GM06990 (cell line): Measurements from ENCODE around the gene ENTREP3.

Experiments used
- DNase-seq: peaks from one replicate; pipeline ENCODE4 v3.0.0-alpha.2; 2011; ENCODE audit not compliant: insufficient read length; ENCODE audit errors: extremely low read depth
- H3K27me3 ChIP-seq: replicated peaks from 2 replicates; pipeline ENCODE4 v1.6.0; 2011; ENCODE audit warnings: low read length; ENCODE audit not compliant: control insufficient read depth, insufficient read depth
- H3K36me3 ChIP-seq: 2 replicates; pipeline ENCODE4 v1.5.1; 2011; ENCODE audit warnings: low read length; ENCODE audit not compliant: control insufficient read depth, insufficient read depth
- H3K4me3 ChIP-seq: replicated peaks from 2 replicates; pipeline ENCODE4 v1.5.1; 2011; ENCODE audit warnings: low read depth, mild to moderate bottlenecking, control low read depth, low read length
- TF ChIP-seq, protein P1 (sequence below): IDR thresholded peaks from 2 replicates; pipeline ENCODE4 v1.5.1; 2011; ENCODE audit warnings: low read length, control low read depth, mild to moderate bottlenecking, inconsistent platforms; ENCODE audit not compliant: insufficient read depth, poor library complexity, severe bottlenecking

The ENTREP3 gene

GRCh38 chr1:155297384-155297783 is 42.1 kb upstream of the ENTREP3 start:
- Histone ChIP-seq H3K4me3 (no peak overlapping the region), H3K27me3 (no peaks in the 10 kb centered on the region), H3K36me3 (no peaks in the 10 kb centered on the region)
- TF ChIP-seq, protein P1, sequence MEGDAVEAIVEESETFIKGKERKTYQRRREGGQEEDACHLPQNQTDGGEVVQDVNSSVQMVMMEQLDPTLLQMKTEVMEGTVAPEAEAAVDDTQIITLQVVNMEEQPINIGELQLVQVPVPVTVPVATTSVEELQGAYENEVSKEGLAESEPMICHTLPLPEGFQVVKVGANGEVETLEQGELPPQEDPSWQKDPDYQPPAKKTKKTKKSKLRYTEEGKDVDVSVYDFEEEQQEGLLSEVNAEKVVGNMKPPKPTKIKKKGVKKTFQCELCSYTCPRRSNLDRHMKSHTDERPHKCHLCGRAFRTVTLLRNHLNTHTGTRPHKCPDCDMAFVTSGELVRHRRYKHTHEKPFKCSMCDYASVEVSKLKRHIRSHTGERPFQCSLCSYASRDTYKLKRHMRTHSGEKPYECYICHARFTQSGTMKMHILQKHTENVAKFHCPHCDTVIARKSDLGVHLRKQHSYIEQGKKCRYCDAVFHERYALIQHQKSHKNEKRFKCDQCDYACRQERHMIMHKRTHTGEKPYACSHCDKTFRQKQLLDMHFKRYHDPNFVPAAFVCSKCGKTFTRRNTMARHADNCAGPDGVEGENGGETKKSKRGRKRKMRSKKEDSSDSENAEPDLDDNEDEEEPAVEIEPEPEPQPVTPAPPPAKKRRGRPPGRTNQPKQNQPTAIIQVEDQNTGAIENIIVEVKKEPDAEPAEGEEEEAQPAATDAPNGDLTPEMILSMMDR = no peak
- DNase-seq = no peak

DNA sequence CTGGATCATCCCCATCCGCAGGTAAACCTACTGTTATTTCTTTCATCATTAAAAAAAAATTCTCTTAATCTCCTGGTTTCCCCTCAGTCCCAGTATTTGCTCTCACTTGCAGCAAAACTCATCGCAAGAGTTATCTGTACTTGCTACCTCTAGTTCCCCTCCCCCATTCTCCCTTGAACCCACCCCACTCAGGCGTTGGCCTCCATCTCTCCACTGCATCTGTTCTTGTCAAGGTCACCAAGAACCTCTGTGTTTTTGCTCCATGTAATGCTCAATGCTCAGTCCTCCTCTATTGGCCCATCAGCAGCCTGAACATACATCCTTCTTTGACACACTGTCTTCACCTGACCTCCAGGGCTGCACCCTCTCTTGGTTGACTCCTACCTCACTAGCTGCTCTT is 41.4 kb upstream of the ENTREP3 start:
- DNase-seq = no peak
- TF ChIP-seq, protein P1 = no peak
- H3K27me3 ChIP-seq = no peaks in the 10 kb centered on the region
- H3K36me3 ChIP-seq = no peaks in the 10 kb centered on the region
- H3K4me3 ChIP-seq = no peak overlapping the region

GRCh38 chr1:155295942-155296267 is 40.6 kb upstream of the ENTREP3 start:
- no peak for DNase-seq
- H3K36me3 ChIP-seq = no peaks in the 10 kb centered on the region
- H3K27me3 ChIP-seq = no peaks in the 10 kb centered on the region
- H3K4me3 ChIP-seq = no peak overlapping the region
- TF ChIP-seq, protein P1 = no peak

DNA sequence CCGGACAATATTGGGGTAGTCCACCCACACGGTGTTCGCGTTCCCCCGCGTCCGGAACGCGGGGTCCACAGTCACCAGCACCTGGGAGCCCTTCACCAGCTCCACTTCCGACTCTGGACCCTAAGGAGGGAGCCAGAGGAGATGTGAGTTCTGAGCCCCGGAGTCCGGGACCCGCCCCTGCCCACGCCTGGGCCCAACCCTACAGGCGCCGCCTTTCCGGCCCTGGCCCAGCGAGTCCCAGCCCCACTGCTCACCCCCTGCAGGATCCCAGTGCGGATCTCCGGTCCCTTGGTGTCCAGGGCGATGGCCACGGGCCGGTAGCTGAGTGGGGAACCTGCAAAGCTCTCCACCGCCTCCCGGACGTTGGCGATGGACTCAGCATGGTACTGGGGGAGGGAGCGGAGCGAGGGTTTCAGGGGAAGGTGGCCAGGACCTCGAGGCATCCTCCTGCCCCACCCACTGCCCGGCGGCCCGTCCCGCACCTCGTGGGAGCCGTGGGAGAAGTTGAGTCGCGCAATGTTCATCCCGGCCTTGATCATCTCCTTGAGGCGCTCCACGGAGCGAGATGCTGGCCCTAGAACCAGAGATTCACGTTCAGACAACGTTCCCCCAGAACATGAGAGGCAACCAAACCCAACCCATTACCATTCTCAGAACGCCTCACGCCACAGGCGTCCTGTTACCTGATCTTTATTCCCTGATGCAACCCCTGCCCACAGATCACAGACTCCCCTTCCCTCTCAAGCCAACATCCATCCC is 40.1 kb upstream of the ENTREP3 start:
- TF ChIP-seq, protein P1 = no peak
- H3K4me3 ChIP-seq = no peak overlapping the region
- no peaks in the 10 kb centered on the region for H3K36me3 ChIP-seq
- DNase-seq = no peak
- H3K27me3 ChIP-seq = no peaks in the 10 kb centered on the region

GRCh38 chr1:155294520-155295182 is 39.4 kb upstream of the ENTREP3 start:
- H3K27me3 ChIP-seq = no peaks in the 10 kb centered on the region
- TF ChIP-seq, protein P1 = no peak
- H3K36me3 ChIP-seq = no peaks in the 10 kb centered on the region
- no peak overlapping the region for H3K4me3 ChIP-seq
- DNase-seq = no peak
